ENCODE results near the gene MGMT.

The MGMT gene

DNA sequence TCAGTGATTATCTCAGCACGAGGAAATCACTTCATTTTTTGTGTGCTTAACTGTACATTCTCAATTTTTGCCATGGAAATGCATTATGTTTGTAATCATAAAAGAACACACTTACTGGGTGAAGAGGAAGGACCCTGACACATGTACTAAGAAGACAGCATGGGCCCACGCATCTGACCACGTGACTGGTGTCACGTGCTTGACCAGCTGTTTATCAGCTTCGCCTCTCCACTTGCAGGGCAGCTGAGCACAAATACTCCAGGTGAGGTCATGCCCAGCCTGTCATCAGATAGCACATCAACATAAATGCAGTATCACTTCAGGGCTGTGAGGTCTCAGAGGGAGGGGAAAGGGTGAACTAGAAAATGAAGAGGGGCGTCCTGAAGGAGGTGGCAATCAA is 317.2 kb downstream of the MGMT start:
- no peak for DNase-seq

DNA sequence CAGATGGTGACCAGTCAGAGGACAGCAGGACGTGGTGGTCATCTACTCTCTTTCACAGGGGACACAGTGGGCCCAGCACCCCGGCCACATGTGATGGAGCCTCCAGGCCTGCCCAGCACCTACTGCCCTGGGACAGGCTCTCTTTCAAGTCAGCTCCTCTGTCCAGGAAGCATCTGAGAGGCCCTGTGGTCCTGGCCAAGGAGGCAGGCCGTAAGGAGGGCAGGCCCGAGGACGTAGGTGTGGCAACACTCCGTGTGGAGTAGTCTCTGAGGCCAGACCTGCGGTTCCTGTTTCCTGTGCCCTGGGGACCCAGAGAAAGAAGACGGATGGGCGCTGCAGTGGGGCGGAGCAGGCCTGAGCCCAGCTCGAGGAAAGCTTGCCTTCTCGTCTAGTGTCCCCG is 317.9 kb downstream of the MGMT start:
- DNase-seq = no peak

DNA sequence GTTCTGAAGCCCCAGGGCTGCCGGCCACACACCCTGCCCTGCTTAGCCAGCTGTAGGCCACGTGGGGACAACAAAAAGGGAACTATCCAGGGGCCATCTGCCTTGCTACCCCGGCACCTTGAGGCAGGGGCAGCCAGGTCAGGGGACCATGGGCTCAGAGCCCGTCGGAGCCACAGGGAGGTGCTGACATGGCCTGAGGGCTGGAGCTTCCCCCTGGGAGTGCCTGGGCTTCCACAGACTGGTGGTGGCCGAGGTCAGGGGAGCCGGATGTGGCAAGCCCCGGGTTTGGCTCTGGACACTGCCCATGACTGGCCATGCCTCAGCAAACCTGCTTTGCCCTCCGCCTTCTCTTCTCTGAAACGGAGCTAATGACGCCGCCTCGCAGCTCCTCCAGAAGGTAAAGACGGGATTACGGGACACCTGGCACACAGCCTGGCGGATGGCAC is 318.5 kb downstream of the MGMT start:
- no peak for DNase-seq

DNA sequence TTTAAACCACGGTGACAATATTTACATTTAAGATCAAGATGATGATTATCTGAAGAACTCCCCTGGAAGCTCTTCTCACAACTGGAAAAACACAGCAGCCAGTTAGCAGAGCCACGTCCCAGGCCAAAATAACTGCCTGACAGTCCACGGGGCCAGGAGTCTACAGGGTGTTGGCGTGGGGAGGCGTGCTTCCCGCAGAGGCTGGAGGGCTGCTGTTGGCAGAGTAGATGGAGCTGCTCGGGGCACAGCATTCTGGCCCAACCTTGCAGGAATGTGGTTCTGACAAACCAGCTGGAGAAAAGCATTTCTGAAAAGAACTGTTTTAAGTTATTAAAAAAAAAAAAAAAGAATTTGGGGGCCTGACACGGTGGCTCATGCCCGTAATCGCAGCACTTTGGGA is 319.2 kb downstream of the MGMT start:
- no peak for DNase-seq

DNA sequence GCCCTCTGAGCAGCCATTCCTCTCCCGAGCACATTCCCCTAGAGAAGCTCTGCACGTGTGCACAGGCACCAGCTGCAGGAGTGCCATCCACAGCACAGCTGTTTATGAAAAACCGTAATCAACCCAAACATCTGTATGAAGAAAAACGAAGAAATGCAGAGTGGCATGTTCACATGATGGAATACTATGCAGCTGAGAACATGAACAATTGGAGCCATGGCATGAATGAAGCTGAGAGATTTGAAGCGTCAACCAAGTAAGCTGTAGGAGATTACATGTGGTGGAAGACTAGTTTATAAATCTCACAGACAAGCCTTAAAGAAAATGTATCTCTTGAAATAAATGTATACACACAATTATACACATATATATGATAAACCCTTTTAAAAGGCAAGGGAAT is 320.5 kb downstream of the MGMT start:
- no peak for DNase-seq

DNA sequence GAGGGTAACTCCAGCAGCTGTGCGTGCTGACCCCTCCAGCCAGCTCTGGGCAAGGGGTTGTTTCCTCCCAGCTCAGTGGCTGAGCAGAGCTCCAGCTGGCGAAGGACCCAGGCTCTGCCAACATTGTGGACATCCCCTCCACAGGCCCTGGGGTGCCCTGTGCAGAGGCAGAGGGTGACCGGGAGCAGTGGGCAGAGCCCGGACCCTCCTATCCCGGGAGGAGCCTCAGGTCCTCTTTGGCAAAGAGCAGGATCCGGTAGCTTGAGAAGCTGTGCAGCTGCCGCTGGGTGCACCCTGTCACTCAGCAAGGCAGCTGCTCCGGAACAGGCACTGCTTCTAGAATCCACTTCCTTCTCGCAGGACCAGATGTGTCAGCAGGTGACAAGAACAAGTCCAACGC is 321.2 kb downstream of the MGMT start:
- DNase-seq = no peak

DNA sequence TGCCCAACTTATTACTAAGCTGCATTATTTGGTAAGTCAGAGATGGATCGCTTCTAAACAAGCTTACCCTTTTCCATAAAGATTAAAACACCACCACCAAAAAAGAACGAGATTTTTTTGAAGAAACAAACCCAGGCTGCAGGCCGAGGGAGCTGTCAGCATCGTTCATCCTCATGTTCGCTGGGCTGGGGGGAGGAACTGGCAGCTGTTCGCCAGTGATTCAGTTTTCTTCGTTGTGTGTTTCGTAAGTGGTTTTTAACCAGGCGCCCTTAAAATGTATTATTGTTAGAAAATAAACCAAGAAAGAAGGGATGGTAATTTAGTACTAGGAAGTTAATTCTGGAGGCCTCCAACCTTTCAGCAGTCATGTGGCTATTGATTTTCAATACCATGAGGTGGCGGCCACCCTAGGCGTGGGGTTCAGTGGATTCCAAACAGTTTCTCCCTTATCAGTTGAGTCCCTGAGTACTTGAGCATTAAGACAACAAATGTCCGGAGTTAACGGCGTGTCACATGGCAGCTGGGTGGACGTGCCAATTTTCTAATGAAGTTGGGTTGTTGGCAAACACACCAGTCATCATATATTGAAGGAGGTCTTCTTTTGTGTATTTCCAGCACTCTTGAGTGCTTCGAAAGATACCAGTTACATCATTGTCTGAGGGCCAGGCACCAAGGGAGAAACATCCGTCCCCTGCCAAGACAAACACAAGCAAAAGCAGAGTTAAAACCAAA is 323.8 kb downstream of the MGMT start:
- DNase-seq = peak; percentile 43

DNA sequence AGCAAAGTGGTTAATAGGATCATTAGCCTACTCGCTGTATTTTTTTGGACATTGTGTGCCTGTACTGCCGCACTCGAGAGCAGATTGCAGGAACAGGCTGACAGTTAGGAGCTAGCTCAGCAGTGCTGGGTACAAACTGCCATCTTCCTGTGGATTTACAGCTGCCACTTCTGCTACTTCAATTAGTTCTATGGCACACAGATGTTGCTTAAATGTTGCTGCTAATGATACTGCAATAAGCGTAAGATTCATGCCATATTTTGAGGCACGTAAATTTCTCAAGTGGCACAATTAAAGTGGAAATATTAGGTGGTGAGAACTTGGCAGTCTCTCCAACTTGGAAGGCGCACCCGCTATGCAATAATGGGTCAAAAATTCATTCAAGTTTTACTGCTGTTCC is 325.1 kb downstream of the MGMT start:
- DNase-seq = no peak

DNA sequence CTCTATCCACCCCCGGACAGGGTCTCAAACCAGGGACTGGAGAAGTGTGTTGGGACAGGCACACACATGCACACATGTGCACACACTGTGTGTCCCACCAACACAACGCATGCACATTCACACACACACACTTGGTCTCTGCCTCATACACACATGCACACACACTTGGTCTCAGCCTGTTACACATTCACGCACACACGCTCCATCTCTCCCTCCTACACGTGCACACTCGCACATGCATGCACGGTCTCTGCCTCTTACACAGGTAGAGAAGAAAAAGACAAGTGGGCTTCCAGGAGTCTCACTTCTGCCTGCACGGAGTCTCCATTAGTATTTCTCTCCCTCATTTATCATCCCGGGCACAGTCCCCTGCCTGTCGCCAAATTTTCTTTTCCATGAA is 325.8 kb downstream of the MGMT start:
- DNase-seq = no peak

DNA sequence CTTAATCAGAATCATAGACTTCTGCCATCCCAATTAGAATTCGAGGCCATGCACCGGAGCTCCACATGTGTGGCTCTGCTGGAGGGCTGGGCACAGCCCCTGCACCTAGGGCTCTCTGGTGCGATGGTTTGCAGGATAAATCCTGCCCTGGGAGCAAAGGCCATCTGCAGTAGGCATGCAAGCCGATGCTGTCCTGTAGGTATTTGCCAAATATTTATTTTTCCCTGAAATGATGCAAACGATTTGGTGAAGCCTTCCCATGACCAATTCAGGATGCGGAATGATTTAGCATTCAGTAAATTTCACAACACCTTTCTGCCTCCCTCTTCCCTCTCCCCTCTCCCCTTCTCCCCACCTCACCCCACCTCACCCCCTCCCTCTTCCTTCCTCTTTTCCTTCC is 326.4 kb downstream of the MGMT start:
- DNase-seq = no peak

DNA sequence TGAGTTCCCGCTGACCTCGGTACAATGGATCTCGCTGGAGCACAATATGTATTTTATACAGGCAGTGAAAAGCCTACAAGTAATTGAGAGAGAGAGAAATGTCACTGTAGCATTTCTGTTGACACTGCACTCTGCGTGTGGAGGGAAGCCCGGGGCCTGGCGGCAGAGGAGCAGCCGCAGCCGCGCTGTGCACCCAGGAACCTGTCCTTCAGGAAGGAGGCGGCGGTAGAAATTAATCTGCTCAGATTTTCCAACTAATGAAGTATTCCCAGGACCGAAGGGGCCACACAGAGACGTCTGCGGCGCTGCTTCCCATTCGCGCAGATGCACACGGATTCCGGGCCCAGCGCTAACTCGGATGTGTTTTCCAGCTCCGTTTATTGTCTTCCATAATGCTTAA is 327.0 kb downstream of the MGMT start:
- DNase-seq = peak; percentile 62

DNA sequence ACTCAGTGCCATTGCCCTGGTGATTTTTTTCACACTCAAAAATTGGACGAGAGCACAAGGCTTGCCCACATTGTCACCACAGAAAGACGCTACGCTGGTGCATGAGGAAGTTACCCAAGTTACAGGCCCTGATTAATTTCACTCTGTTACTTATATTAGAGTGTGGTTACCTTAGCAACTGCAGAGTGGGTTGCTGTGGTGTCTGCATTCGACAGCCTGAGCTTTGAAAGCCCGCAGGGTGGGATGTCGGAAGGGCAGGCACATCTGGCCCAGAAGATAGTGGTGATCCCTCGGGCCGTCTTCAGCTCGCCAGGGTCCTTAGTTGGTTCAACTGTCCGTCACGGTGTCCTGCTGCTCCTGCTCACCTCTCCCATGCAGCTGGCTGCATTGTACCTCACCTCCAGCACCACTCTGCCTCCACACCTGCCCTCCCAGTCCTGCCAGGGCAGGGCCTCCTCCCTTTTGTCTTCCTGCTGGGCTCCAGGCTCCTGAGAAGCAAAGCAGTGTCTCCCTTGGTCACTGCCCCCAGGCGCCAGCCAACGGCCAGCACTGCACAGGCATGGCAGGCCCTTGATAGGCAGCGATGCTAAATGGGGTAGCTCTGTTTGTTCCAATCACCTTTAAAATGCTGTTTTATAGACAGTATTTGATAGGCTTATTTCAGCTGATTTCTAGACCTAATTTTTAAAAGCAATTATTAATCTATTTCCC is 329.8 kb downstream of the MGMT start:
- no peak for DNase-seq

DNA sequence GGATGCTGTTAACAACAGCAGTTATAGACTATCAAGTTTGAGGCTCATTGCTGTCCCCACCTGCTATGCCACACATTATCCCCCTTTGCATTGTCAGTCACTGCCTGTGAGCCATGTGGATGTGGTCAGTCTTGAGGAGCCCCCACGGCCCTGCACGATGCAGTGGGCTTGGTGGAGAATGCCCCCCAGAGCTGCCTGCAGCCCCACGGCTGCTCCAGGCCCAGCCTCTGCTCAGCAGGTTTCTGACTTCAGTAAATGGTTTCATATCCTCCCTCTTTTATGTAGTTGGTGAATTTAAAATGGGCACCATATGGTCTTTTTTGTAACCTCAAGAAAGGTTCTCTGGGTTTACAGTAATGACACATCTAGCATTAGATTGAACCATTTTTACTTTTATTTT is 332.9 kb downstream of the MGMT start:
- DNase-seq = no peak

DNA sequence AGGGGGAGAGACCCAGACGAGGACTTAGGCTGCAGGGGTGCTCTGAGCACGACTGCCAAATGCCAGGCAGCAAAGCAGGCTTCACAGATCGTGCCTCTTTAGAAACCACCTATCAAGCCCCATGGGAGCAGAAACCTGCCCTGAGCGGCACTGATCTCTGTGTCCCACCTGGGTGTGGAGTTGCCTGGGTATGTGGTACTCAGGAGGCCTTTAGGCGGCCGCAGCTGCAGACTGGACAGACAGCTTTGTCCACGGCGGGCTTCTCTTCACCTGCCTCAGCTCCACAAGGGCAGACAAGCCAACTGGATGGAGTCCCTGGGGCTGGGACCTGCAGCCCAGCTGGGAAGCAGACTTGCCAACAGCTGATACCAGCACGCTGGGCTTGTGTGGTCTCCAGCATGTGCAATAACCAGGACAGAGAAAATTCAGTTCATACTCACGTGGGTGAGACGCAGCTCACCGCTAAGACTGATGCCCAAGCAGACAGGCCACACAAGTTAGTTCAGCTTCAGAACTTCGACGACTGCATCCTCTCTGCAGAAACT is 333.8 kb downstream of the MGMT start:
- no peak for DNase-seq

DNA sequence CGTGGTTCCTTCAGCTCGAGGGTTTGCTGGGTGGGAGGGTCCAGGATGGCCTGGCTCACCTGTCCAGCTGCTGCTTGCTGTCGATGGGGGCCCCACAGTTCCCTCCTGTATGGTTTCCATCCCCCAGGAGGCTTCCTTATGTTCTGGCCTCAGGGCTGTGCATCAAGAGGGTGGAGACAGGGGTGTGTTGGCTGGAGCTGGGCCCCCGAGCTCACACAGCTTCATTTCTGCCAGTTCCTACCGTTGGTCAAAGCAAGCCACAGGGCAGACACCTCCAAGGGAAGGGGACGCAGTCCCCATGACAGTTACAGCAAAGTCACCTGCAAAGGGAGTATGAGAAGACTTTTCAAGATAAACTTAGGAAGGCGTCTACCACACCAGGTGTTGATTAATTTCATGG is 340.2 kb downstream of the MGMT start:
- no peak for DNase-seq

DNA sequence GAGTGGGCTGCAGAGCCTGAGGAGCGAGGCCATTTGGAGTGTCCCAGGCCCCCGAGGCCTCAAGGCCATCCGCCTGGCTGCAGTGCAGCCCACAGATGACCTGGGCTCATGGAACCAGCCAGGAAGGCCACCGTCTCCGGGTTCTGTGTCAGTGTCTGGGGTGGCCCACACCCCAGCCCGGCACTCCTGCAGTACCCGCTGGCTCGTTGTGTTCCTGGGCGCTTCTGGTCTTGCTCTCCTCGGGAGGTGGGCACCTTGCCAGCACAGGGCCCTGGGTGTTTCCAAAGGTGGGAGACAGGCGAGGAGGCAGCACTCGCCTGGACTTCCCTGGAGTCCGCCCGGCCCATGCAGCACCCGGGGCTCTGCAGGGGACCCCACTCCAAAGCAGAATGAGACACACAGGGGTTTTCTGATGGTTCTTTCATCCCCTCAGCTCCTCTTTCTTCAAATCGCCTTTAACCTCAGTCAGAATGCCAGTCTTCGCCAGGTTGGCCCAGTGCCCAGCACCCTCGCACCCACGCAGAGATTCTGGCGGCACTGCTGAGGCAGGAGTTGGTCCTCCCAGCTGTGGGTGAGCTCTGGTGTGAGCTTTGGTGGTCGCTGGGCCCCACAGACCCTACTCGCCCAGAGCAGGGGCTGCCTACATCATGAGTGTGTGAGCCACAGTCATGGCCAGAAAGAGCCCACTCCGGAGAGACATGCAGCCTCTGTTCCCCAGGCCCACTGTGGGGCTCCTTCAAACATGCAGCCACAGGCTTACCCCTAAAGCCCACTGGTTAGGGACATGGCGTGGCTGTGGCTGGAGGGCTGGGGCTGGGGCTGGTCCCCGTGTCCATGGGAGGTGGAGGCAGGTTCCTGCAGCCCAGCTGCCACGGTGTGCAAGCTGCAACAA is 341.3 kb downstream of the MGMT start:
- peak; percentile 41 for DNase-seq

DNA sequence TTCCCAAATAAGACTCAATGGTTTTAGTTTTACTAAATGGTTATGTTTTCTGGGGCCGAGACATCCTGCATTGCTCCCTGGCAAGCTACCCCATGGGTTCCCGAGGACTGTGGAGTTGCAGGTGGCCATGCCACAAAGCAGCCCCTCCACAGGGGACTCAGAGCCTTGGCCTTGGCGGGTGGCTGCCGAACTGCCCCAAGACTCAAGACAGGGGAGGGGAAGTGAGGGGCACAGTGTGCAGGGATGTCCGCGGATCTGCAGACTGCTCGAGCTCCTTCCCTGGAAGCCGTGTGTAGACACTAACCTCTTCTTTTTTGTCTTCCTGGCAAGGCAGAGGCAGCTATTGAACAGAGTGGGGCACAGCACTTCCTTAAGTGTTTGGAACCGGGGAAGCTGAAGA is 342.4 kb downstream of the MGMT start:
- DNase-seq = no peak

DNA sequence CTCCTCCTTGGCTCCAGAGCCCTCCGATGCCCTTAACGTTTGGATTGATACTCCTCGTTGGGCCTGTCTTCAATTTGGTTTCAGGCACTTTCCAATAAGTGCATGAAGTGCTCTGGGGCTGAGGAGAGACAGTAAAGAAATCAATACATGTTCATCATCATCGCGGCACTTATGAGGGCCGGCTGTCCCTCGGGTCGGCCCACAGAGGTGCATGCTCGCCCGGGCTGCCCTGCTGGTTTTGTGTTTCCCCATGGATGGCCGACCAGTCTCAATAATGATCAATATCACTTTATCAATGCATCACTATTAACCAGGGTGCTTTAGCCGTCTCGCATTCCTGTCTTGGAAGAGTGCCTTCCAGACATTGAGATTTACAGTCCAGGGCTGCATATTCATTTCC is 342.8 kb downstream of the MGMT start:
- DNase-seq = no peak

DNA sequence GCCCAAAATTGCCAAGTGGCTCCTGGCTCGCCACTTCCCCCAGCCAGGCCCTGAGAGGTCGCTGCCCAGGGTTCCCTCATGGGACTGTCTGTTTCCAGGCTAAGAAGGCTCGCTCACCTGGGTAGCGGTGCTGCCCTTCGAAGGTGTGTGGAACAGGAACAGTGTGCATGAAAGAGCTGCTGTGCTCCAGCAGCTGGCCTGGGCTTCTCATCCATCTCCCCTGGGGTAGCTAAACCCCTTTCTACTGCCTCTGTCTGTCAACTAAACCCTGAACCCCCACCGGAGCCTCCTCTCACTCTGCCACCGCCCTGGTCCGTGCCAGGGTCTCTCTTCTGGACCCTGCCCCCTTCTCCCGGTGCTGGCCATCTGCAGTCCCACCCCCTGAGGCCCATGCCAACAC is 344.2 kb downstream of the MGMT start:
- no peak for DNase-seq

DNA sequence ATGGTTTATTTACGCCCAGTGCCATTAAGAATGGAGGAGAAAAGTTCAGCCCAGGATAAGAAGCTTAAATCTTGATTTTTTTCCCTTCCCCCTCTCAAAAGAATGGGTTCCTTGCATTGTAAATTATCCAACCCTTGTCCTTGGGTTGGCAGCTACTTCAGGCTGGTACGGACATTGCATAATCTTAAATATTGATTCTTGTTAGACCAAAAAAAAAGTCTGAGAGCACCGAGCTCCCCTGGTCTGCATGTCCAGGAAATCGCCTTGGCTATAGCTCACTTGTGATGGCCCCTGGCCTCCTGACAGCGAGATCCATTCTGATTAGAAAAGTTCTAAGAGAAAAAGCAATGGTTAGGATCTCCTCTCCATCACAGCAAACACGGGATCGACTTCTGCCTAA is 345.4 kb downstream of the MGMT start:
- no peak for DNase-seq

DNA sequence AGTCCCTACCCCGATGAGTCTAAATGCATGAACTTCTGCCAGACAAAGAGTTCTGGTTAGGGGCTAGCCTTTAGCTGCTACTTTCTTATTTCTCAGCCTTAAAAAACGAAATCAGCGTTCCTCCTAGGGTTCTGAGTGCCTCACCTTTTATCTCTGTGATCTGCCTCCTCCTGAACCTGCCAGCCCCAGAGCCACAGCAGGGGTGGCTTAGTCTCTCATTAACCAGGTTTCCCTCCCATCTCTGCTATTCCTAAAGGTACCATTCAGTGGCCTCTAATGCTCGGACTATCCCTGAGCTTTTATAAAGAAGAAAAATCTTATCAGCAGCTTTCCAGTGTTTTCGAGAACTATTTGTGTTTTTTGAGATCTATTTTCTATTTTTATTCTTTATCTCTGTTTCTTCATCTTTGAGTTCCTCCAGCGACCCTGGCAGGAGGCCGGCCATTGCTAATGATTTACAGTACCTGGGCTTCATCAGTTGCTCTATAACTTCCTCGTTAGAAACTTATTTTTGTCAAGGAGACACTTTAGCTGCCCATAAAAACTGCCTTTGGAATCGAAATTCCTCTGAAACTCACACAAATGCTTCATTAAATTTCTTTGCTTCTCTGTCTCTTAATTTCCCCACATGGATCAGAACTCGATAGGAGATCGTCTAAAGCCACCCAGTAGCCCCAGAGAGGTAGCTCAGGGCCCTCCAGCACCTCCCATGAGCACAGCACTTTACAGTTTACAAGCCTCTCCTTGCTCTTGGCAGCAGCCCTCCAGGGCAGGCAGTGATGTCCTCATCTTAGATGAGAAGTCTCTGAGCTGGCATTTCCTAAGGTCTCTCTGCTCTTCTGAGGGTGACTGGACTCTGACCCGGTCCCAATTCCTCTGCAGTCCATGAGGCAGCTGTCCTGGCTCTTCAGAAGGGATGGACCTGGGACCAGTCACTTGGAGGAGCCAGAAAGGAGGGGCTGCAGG is 347.9 kb downstream of the MGMT start:
- no peak for DNase-seq
